GM21528 (cell line): ENCODE results near the gene VAV2.
A peak's percentile ranks its signal among the peaks of the same experiment; 100 is the strongest.

ENCODE experiments used
- ATAC-seq: cut with Tn5 transposase; IDR thresholded peaks from one replicate; pipeline ENCODE4 v1.9.1; 2021; ENCODE audit warnings: mild to moderate bottlenecking, moderate library complexity; ENCODE audit not compliant: unreplicated experiment, low FRiP score

VAV2 gene

DNA sequence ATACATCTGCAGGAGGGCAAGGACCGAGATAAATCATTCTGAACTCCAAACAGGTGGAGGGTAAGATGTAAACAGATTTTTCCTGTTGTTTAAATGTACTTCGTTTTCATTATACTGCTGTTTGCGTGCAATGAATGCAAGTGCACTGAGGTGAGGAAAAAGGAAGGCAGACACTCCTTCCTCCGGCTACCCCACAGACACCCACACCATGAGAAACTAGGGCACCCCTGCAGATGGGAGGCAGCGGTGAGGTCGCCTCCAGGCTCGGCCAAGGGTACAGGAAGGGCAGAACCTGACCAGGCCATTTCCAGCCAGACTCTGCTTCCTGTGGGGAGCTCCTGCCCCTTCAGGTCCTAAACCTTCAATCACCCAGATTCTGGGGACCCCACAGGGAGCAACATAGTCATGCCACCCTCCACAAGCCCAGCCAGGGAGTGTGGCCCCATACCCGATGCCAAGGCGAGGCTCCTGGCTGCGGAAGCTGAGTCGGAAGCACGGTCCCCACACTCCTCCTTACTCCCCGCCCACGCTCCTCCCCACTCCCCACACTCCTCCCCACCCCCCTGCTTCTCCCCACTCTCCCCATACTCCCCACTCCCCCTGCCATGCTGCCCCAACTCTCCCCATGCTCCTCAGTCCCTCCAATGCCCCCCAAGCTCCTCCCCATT lies 37.1 kb downstream of the VAV2 start:
- ATAC-seq, result no peak

DNA sequence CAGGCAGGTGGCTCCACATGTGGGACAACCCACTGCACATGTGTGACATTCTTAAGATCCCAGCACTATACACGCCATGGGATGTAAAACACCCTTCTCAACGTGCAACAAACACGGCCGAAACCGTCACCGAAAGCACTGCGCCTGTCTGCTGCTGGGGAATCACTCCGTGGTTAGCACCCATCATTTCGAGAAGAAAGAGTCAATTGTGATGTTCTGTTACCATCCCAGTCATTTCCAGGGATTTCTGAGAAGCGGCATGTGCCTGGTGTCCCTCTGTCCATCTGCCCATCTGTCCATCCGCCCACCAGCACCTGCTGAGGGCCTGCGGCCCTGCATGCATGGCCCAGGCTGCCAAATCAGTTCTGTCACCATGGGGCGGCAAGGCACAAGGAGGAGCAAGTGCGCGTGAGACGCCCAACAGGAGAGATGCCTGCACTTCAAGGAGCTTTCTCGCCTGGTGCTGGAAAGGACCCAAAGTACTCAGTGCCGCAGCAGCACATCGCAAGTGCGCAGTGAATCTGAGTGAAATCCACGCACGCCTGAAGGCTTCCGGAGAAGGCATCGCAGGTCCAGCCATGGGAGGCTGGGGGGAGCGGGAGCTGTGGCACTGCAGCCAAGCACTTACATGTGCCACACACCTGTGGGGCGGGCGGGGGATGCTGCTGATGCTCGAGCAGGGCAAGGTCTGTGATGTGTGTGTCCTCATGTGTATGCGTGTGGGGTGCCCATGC lies 38.0 kb downstream of the VAV2 start:
- ATAC-seq, result no peak

DNA sequence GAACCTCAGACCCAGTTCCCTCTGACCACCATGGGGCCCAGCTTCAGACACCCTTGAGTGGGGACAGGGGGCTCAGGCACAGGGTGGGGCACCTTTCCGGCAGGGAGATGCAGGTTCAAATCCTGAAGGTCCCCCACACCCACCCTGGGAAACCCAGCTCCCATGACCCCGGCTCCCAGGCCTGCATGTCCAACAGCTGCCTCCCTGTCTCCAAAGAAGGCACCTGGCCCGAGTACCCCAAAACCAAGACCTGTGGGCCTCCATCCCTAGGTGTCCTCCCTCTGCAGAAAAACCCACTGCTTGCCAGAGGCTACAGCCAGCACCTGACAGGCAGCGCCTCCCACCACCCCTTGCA lies 38.5 kb downstream of the VAV2 start:
- ATAC-seq, result no peak

DNA sequence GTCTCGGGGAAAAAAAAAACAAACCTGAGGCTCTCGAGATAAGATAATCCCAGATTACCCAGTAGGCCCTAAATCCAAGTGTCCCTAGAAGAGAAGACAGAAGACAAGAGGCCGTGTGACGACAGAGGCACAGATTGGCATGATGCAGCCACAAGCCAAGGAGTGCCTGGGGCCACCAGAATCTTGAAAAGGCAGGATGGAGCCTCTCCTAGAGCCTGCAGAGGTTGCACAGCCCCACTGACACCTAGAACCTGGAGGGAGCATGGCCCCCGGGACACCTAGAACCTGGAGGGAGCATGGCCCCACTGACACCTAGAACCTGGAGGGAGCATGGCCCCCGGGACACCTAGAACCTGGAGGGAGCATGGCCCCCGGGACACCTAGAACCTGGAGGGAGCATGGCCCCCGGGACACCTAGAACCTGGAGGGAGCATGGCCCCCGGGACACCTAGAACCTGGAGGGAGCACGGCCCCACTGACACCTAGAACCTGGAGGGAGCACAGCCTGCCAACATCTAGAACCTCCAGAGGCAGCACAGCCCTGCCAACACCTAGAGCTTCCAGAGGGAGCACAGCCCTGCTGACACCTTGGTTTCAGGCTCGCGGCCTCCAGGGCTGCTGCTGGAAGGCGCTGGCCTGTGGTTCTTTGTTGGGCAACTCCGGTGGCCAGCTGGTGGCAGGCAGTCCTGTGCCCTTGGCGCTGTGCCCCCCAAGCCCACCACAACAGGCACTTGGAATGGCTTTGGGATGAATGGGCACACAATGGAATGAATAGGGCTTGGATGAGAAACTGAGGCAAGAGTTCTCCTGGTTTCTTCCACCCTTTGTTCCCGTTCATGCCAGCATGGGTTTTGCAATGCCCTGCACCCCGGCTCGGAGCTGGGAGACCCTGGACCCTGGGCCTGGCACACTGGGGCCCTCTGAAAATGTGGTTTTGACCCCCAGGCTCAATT lies 39.2 kb downstream of the VAV2 start:
- no peak for ATAC-seq

GRCh38 chr9:133951265-133951664 lies 40.9 kb downstream of the VAV2 start:
- ATAC-seq, result no peak

DNA sequence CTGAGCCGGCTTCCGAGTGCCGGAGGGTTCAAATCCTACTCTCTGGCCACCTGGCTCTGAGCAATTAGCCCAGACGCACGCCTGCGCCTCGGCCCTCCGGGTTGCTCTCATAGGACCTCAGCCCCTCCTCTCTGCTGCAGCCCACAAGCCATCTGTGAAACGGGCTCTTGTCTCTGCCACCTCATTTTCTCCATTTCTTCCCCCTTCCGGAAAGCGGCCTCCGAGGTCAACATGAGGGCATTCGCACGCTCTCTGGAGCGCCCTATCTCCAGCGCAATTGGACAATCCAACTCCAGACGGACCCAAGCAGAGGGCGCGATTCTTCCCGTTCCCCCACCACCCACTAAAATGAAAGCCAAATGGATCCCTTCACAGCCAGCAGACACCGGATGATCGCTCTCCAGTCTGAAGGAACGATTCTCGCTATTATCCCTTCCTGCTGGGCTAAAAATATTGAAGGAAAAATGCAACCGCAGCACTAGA lies 41.5 kb downstream of the VAV2 start:
- no peak for ATAC-seq

DNA sequence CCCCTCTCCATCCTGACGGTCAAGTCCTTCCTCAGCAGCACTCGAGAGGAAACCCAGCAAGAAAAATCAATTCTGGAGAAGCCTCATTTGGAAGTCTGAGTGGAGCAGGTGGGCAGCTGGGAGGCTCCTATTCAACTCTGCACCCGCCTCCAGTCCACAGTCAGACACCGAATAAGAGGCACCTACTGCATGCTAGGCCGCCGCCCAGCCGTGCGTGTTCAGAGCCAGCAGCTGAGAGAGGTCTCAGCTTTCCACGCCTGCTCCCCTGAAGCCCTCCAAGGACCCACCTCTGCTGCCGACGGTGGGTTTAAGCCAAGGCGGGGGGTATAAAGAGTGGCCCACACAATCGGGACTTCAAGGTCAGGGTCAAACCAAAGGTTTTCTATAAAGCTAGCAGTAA lies 41.9 kb downstream of the VAV2 start:
- no peak for ATAC-seq

GRCh38 chr9:133949486-133950061 lies 42.5 kb downstream of the VAV2 start:
- no peak for ATAC-seq

DNA sequence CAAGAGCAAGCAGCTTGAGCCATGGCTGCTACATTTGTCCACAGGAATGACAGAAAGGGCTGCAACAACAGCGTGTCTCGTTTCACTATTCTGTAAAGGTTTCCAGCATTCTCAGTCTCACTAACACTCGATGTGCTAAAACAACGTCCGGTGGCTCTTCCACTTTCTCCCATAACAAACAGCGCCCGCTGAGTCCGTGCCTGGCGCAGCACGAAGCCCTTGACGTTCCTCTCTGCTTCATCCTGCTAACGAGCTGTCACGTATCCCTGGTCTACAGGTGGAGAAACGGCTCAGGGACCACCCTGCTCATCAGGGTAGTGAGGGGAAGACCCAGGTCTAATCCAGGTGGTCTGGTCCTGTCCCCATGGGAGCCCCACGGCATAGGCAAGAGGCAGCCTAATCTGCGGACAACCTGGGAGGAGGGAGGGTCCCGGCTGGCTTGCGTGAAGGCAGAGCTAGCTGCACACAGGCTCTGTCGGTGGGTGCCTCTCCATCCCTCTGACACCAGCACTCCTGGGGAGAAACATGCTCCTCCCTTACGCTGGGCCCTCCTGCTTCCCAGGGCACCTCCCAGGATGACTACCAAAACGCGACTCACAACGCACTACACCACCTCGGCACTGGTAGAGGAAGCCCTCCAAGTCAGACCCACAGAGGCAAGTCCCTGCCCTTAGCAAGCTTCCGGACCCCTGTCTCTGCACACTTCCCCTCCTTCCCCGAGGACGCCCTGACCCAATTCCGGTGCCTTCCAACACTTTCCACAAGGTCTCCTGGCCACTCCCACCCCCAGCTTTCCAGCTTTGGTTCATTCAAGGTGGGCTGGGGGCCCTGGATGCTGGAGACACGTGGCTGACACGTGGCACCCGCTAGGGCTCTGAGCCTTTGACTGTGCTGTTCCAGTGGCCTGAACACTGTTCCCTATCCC lies 43.3 kb downstream of the VAV2 start:
- ATAC-seq, result no peak

- no peak for ATAC-seq
These were observed 44.0 kb downstream of the VAV2 start for GRCh38 chr9:133948131-133948530.

- ATAC-seq, result no peak
These were observed 45.2 kb downstream of the VAV2 start for GRCh38 chr9:133946840-133947486.

DNA sequence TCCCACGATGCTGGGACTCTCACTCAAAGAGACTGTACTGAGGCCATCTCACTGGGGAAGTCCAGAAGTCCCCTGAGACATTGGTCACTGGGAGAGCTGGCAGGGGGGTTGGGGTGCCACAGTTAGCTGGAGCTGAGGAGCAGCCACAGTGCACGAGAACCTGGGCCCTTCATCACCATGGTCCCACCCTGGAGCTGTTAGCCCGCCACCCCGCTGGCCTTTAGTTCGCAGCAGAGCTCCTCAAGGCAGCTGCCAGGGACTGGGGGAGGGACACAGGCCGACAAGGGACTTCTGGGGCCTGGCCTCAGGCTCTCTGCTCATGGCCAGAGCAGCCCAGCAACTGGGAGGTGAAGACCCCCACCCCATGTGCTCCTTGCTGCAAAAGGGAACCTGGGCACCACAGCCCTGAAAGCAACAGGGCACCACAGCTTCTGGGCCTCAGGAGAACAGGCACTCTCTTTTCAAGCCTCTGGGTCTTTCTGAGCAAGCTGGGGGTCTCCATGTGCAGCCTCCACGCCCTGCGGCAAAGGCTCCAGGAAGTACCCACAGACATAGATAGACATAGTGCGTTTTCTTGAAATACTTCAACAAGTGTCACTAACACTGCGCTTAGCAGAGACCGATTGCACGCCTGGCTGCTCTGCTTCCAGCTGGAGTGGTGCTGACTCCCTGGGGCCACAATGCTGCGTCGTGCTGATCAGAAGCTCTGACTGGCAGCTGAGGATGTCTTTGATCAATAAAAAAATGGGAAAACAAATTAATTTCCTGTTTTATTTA lies 46.0 kb downstream of the VAV2 start:
- ATAC-seq, result peak; percentile 59

DNA sequence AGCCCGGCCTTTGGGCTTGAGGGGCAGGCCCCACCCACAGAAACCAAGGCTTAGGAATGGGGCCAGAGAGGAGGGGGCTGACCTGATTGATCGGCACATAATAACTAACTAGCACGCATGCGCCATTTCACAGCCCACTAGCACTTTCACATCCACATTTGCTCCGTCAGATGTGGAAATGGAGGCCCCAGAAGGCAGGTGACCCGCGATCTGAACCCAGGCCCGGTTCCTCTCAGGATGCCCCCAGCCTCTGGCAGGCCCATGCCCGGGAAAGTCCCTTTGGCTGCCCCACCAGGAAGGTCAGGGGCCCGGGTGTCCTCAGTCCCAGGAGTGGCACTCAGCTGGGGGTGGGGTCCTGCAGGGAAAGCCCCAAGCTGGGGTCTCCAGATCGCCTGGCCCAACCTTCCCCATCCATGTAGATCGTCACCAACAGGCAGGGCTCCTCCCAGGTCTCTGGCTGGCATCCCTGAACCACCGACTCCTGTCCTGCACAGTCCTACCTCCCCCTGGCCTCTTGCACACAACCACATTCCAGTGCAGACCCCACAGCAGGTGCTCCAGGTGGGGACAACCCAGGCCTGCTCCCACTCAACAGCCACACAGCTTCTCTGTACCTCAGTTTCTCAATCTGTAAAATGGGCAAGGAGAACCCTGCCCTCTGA lies 46.7 kb downstream of the VAV2 start:
- ATAC-seq, result peak; percentile 50

DNA sequence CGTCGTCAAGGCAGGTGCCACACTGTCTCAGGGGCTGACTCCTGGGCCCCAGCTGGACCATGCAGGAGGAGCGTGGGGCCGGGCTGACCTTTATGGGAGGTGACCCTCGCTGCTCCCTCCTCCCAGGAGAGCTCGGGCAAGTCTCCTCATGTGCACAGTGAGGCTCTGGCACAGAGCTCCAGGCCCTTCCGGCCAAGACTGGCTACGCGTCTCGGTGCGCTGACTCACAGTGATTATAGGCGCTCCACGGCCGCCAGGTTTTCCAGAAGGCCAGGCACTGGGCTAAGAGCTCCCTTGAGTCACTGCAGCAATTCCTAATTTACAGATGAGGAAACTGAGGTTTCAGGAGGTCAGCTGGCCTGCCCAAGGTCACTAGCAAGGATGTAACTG lies 47.4 kb downstream of the VAV2 start:
- no peak for ATAC-seq

DNA sequence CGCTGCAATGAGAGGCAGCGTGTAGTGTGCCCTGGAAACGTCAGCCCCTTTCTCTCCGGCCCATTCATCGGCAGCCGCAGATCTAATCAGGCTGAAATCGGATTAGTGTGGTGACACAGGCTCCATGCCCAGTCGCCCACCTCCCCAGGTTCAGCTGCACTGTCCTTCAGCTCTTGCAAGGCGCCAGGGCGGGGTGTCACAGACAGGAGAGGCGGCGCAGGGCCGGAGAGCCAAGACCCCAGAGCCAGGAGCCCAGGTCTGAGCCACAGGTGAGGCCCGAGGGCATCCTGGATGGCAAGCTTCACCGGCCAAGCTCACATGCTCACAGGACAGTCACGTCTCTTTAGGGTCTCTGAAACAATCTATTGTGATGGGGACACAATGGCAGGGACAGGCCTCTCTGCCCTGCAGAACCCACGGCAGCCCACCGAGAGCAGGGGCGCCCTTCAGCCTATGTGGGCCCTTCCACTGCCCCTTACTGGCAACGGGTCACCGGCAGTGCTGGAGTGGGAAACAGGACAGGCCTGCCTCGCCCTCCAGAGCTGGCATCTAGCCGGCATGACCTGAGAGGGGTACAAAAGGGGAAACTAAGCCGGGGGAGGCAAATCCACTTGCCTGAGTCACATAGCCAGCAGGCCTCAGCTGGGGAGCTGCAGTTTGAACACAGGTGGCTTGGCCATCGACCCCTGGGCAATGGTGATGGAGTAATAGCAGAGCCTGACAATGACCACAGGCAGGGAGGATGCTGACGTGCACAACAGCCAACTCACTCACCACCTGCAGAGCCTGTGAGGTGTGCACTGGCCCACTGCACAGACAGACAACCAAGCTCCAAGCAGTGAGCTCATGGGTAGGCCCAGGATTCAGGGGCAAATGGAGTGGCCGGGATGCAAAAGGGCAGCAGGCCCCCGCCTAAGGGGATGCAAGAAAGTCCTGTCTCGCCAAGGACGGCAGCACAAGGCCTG lies 48.1 kb downstream of the VAV2 start:
- ATAC-seq, result no peak

GRCh38 chr9:133943036-133943780 lies 48.9 kb downstream of the VAV2 start:
- no peak for ATAC-seq
